Activated CD8-positive, alpha-beta memory T cell treated with anti-CD3 and anti-CD28 coated beads, Interleukin-2, amount 50 U/mL, for 24 hours (primary cell): ENCODE results near the gene ZNF423.

ENCODE experiments used
- DNase-seq: peaks from one replicate; pipeline ENCODE4 v3.0.0-alpha.2; 2020; ENCODE audit errors: extremely low read depth

The ZNF423 gene

GRCh38 chr16:49849037-49849753 lies 6.7 kb downstream of the ZNF423 start:
- no peak for DNase-seq

GRCh38 chr16:49848530-49848929 lies 7.4 kb downstream of the ZNF423 start:
- no peak for DNase-seq

GRCh38 chr16:49846800-49847199 lies 9.1 kb downstream of the ZNF423 start:
- DNase-seq, result no peak

- no peak for DNase-seq
Measured at GRCh38 chr16:49844359-49844758, 11.6 kb downstream of the ZNF423 start.

GRCh38 chr16:49843758-49844157 lies 12.2 kb downstream of the ZNF423 start:
- DNase-seq, result no peak

- no peak for DNase-seq
Measured at GRCh38 chr16:49842972-49843371, 12.9 kb downstream of the ZNF423 start.

- no peak for DNase-seq
Measured at GRCh38 chr16:49839017-49839825, 16.7 kb downstream of the ZNF423 start.

GRCh38 chr16:49838441-49839016 lies 17.4 kb downstream of the ZNF423 start:
- no peak for DNase-seq

GRCh38 chr16:49837688-49838410 lies 18.1 kb downstream of the ZNF423 start:
- no peak for DNase-seq

- no peak for DNase-seq
Measured at GRCh38 chr16:49836668-49837067, 19.2 kb downstream of the ZNF423 start.

- no peak for DNase-seq
Measured at GRCh38 chr16:49836218-49836617, 19.7 kb downstream of the ZNF423 start.

- DNase-seq, result no peak
Measured at GRCh38 chr16:49835161-49835777, 20.6 kb downstream of the ZNF423 start.

- no peak for DNase-seq
Measured at GRCh38 chr16:49834531-49835151, 21.3 kb downstream of the ZNF423 start.

GRCh38 chr16:49833796-49834530 lies 21.9 kb downstream of the ZNF423 start:
- DNase-seq, result no peak

- no peak for DNase-seq
Measured at GRCh38 chr16:49833085-49833484, 22.8 kb downstream of the ZNF423 start.

GRCh38 chr16:49832177-49832576 lies 23.7 kb downstream of the ZNF423 start:
- DNase-seq, result no peak

- DNase-seq, result no peak
Measured at GRCh38 chr16:49830873-49831272, 25.0 kb downstream of the ZNF423 start.

- DNase-seq, result no peak
Measured at GRCh38 chr16:49828533-49829267, 27.2 kb downstream of the ZNF423 start.

- DNase-seq, result no peak
Measured at GRCh38 chr16:49827805-49828438, 28.0 kb downstream of the ZNF423 start.
